HG03025 (cell line): ENCODE results near the gene TUBAL3.
"Not testable (repeated sequence)": the region's sequence is repeated elsewhere in the genome, so short reads cannot be mapped to it uniquely, and the experiment has no call there.

Experiments used
- ATAC-seq: cut with Tn5 transposase; IDR thresholded peaks from one replicate; pipeline ENCODE4 v1.9.1; 2021; ENCODE audit warnings: mild to moderate bottlenecking, moderate library complexity; ENCODE audit not compliant: unreplicated experiment, low FRiP score

Gene TUBAL3

DNA sequence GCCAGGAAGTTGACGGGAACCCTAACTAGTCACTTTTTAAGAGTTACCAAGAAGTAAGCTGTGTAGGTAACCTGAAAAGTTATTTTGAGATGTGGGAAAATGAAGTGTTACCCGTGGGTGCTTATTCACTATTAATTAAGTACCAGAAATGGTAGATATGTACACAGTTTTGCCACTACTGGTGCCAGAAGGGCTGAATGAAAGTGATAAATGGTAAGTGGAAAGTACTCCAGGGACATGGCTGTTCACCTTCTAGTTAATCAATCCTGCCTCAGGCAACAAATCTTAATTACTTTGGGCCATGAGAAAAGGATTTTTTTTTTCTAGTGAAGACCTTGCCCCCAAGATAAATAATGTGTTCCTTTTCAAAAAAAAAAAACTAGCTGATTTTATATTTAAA, 23.5 kb upstream of the TUBAL3 start:
- no peak for ATAC-seq

DNA sequence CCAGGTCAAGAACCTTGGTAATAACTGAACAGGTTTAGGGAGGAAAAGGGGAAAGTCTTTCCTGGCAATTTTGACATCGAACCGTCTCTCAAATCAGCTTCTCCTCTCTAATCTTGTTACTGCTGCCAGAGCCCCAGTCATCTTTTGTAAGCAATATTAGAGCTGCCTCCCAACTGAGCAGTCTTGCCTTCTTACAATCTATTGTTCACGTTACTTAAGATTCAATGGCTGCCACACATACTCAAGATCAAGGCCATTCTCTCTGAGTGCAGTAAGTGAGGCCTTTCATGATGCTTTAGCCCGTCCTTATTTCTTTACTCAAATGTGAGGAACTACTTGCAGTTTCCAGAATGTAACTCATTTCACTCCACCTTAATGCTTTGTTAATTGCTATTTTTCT, 20.1 kb upstream of the TUBAL3 start:
- no peak for ATAC-seq

DNA sequence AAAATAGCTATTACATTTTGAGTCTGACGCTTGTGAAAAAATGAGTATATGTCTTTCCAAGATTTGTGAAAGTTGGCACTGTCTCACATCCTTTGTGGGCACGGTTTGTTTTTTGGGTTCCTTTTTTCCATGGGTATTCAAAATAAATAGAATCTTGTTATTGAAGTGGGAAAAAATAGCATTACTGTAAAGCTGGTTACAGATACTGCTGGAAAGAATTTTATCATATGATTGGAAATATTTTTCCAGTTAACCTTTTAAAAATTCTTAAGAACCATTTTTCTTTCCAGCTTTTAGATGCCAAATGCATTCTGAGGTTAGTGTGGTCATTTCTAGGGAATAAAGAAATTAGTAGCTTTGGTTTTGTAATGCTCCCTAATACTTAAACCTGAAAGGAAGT, 19.1 kb upstream of the TUBAL3 start:
- ATAC-seq = no peak

DNA sequence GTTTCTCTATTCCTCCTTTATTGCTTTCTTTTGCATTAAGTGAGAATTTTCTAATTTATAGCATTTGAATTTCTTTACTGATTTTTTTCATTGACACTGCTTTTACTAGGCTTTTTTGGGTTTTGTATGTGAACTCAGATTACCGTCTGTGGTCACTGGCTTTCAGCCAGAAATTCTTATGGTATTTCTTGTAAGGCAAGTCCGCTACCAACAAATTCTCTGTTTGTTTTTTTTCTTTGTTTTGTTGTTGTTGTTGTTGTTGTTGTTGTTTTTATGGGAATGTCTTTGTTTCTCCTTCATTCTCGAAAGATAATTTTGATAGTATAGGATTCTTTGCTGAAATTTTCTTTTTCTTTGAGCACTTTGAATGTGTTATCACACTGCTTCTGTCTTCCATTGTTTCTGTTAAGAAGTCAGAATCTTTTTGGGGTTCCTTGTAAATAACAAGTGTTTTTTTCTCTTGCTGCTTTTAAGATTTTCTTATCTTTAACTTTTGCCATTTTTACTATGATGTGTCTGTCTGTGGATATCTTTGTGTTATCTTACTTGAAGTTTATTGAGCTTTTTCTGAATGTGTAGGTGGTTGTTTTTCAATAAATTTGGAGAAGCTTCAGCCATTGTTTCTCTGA, 15.0 kb upstream of the TUBAL3 start:
- no peak for ATAC-seq

DNA sequence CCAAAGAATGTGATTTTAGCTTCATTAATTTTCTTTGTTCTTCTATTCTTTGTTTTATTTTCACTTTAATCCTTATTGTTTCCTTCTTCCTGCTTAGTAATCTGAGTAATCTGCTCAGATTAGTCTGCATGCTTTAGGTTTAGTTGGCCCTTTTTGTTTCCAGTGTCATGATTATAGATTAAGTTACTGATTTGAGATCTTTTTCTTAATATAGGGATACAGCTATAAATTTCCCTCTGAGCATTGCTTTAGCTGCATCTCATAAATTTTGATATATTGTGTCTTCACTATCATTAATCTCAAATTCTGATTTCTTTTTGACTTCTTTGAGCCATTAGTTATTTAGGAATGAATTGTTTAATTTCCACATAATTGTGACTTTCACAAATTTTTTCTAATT, 14.0 kb upstream of the TUBAL3 start:
- no peak for ATAC-seq

DNA sequence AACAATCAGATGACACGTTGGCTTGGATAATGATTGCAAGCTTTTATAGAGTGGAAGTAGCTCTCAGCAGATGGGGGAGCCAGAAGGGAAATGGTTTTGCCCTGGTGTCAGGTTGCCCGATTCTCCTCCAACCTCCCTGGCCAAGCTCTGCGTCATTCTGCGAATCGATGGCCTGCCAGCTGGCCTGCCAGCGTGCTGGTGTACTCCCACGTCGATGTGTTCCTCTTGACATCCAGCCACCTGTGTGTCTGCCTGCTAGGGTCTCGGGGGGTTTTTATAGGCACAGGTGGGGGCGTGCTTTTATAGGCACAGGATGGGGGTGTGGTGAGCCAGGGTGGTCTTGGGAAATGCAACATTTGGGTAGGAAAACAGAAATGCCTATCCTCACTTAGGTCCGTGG, 12.4 kb upstream of the TUBAL3 start:
- ATAC-seq = no peak

DNA sequence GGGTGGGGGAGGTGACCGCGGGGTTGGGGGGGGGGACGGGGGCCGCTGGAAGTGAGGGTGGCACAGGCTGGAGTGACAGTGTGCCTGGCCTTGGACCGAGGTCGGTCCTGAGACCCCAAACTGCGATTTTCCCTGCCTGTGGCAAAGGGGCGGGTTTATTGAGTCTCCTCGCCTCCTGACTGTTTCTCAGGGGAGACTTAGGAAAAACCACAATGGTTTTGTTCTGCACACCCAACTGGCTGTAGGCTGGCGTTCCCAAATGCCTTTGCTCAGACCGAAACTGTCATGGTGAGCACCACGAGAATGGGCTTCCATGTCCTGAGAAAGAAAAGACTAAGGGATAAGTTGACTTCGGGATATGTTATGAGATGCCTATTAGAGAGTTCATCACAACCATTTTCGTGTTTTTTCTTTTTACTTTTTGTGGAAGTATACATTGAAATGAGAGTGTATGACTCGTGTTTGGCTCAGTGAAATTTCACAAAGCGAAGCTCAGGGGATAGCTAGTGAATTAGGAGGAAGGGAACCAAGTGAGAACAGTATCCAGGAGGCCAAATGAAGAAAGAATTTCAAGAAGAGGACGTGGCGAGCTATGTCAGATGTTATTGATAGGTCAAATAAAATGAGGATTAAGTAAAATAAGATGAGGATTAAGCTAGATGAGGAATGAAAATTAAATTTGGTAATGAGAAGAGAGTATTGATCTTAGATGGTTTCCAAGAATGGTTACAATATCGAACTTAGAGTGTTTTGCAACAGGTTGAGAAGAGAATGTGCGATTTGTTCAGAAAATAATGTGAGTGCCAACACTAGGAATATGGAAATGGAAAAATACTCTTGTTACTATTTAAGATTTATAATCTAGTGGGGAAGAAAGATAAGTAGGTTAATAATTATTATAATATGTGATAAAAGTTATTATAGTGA, 8.6 kb upstream of the TUBAL3 start:
- no peak for ATAC-seq

DNA sequence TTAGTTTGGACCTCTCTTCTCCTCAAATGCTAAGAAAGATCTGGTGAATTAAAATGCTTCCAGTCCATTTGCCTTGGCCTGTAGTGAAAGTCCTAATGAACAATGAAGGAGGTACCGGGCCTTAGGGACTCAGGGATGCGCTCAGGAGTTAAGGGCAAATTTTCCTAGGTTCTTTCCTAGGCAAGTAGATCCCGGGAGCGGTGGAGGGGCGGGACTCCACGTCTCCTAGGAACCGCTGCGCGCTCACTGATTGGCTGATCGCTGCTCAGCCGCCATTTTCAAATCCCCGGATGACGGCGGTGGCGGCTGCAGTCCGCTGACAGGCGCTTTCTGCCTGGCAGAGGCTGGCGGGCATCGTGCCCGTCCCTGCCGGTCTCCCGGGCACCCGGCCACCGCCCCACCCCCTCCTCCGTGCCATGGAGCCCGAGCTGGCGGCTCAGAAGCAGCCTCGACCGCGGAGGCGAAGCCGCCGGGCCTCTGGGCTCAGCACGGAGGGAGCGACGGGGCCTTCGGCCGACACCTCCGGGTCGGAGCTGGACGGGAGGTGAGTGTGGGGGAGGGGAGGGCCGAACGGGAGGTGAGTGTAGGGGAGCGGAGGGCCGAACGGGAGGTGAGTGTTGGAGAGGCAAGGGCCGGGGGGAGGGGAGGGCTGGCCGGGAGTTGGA, 7.8 kb upstream of the TUBAL3 start, which contains the start of gene NET1:
Gene NET1 (plus strand): TSS at position 281 of the 665 bp plus-strand sequence. CDS start 136 bp downstream, at position 417.
- ATAC-seq = peak; percentile 98

DNA sequence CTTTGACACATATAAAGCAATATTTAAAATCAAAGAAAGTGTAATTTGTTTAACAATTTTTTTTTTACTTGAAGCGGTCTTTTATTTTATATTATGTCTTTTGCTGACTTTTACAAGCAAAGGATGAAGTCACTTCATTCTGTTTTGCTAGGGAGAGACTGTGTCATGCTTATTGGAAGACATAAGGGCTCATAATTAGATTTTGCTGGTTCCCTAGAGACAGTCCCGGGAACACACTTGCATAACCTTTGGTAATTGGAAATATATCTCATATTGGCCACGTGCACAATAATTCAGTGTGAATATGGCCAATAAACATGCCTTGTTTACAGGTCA, 7.3 kb upstream of the TUBAL3 start:
- ATAC-seq = peak; percentile 8

DNA sequence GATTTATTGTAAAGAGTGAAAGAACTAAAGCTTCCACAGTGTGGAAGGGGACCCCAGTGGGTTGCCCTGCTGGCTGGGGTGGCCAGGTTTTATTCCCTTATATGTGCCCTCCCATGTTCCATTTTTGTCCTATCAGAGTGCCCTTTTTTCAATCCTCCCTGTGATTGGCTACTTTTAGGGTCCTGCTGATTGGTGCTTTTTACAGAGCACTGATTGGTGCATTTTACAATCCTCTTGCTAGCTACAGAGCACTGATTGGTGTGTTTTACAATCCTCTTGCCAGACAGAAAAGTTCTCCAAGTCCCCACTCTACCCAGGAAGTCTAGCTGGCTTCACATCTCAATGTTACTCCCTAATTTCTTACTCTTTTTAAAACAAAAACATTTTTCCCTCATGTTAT, 6.2 kb upstream of the TUBAL3 start:
- ATAC-seq = not testable (repeated sequence)

DNA sequence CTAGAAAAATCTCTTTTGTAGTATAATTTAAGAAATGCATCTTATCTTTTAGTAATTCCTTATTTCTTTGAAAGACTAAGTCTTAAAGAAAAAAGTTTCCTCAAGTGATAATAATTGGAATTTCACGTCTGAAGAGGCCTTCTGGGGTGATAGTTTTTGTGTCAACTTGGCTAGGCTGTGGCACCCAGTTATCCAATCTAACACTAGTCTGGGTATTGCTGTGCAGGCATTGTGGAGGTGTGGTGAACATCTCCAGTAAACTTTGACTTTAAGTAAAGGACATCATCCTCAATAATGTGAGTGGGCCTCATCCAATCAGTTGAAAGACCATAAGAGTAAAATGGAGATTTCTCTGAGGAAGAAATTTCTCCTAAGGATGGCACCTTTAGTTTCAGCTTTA, 2.3 kb upstream of the TUBAL3 start:
- ATAC-seq = no peak

DNA sequence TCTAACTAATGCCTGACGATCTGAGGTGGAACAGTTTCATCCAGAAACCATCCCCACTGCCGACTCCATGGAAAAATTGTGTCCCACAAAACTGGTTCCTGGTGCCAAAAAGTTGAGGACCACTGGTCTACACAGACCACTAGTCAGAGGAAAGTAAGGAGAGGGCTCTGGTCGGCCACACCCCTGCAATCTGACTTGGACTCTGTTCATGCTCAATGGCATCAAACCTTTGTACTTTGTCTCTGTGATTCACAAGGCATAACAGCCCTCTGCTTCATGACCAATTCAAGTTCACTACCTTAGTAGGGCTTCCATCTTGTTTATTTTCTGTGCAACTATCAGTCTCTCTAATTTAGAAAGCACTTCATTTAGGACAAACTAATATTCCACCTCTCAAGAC, 1.8 kb downstream of the TUBAL3 start:
- ATAC-seq = no peak

DNA sequence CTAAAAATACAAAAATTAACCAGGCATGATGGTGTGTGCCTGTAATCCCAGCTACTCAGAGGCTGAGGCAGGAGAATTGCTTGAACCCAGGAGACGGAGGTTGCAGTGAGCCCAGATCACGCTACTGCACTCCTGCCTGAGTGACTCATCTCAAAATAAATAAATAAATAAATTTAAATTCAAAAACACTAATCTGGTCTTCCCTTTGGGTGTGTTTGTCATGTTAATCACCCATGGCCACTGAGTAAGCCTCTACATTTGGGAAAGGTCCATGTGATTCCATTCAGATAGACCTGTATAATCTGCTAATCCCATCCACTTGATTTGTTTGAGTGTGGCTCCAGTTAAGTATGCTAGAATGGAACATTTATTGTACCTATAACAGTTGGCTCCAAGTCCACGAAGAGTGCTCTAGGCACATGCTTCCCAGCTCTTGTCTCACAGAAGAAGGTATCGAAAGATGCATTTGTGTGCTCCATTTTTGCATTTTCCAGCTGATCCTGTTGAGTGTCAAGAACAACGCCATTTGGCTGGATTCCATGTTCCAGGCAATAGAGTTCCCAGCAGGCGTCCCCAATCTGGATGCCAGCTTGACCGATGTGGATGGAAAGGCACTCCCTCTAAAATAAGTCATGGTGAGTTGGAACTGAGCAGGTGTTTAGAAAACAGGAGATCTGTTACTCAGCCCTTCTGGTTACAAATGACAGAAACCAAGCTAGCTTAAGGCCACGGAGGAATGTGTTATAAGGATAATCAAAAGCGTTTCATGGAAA, 4.0 kb downstream of the TUBAL3 start:
- no peak for ATAC-seq

DNA sequence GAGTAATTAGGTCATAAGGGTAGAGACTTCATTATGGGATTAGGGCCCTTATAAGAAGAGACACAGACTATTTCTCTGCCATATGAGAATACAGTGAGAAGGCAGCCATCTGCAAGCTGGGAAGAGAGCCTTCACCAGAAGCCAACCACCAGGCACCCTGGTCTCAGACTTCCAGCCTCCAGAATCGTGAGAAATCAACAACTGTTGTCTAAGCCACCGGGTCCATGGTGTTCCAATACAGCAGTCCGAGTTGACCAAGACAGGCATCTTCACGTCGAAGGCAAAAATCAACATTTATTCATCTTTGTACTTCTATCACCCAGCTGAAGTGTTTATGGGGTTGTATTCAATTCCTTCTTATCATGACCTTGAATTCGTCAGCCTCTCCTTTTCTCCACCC, 5.3 kb downstream of the TUBAL3 start:
- no peak for ATAC-seq

DNA sequence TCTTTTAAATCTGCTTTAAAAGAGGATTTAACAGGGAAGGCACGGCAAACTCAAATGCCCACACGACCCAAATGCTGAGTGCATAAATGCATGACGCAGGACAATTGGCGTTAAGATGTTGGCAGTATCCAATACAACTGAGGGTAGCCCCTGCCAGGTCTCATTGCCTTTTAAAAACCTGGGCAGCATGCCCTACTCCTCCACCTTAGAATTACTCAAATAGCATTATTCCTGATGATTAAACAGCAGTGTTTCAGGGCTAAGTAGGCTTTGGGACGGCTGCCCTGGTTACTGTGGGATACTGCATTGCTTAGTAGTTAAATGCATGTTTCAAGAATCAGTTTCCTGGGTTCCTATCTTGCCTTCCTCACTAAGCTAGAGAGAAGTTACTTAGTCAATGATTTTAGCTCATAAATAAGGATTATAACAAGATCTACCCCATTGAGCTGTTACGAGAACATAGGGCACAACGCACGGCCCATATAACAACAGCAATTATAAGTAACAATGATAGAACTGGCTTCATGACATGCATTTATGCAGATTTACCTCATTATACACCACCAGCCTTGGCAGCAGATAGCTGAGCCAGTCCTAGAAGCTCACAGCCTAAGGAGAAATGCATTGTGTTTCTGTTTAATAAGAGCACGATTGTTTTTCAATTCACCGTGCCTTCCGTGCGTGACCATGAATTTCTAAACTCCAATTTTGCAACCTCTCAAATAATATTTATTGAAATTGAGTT, 7.9 kb downstream of the TUBAL3 start:
- no peak for ATAC-seq

DNA sequence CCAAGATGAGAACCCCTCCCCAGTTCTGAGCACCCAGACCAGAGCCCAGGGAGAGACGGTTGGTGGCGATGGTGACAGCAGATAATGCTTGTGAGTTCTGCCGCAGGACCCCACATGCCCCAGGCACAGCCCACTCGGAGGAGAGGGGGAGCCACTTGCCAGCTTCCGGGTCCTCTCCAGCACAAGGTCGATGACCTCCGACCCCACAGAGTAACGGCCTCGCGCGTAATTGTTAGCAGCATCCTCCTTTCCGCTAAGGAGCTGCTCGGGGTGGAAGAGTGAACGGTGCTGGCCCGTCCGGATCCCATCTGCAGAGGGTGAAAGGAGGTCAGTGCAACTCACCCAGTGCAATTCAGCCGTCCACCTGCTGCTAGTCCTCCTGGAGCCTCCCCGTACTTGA, 9.5 kb downstream of the TUBAL3 start:
- no peak for ATAC-seq

DNA sequence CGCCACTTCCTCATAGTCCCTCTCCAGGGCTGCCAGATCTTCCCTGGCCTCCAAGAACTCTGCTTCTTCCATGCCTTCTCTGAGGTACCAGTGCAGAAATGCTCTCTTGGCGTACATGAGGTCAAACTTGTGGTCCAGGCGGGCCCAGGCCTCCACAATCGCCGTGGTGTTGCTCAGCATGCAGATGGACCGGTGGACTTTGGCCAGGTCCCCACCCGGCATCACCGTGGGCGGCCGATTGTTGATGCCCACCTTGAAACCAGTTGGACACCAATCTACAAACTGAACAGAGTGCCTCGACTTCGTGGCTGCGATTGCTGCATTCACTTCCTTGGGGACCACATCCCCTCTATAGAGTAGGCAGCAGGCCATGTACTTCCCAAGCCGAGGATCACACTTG, 11.1 kb downstream of the TUBAL3 start:
- ATAC-seq = no peak

DNA sequence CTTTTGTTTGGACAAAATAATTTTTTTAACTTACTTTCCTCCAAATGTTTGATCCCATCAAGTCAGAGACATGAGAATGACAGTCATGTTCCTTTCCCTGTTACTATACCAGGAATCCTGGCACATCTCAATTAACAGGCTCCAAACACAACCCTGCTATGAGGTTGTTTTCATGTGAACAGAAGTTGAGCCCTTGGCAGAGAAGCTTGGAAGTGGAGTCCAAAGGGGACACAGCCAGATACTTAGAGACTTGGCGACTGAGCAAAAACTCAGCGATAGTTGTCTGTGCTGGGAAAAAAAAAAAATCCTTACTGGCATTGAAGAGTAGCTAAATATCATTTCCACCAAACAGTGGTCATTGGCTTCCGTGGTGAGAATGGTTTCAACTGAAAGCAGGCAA, 12.8 kb downstream of the TUBAL3 start:
- ATAC-seq = no peak

DNA sequence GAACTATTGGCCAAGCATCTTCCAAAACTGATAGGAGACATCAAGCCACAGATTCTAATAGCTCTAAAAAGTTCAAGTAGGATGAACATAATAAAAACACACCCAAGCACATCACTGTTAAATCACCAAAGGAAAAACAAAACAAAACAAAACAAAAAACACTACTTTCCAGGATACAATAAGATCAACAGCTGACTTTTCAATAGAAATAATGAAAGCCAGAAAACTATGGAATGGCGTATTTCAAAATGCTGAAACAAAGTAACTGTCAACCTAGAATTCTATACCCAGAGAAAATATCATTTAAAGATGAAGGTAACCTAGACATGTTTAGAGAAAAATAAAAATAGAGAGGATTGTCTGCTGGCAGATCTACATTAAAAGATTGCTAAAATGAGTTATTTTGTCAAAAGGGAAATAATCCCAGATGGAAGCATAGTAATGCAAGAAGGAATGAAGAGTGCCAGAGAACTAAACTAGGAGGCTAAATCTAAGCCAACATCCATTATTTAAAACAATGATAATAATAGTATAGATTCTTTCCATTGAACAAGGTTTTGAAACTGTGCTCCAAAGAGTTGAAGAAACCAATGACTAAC, 13.9 kb downstream of the TUBAL3 start:
- ATAC-seq = no peak

DNA sequence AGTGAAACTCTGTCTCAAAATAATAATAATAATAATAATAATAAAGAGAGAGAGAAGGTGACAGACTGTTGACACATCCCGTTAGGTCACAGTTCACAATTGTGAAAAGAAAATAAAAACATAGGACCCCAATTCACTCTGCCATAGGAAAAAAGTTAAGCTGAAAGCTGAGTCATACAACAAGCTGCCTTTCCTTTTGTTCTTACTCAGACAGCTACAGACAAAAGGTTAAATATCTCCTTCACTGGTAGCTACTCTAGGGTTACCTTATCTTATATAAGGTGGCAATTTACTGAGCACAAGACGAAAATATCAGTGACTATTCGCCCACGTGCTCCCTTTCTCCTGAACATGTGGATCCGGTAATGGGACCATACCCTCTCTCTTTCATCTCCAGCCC, 17.5 kb downstream of the TUBAL3 start:
- ATAC-seq = no peak
